Lung (tissue), 12 donors: ENCODE results near the gene MICU1. TPM values are rescaled to one million over a fixed set of nuclear protein-coding genes. Genes with fewer than 3 reads are reported as not detected.

Experiments
- ATAC-seq: fragments of 200-7000 bp; cut with Tn5 transposase; one replicate; pipeline ENCODE4 v1.9.1; 2020; ENCODE audit warnings: moderate number of reproducible peaks; ENCODE audit not compliant: insufficient read depth, low FRiP score
- DNase-seq, 3 donors: peaks; one replicate each; pipeline ENCODE4 v3.0.0-alpha.2; 2013 to 2017
- H3K27ac ChIP-seq, 2 donors: one replicate each; pipeline ENCODE4 v1.5.1; 2013; ENCODE audit warnings: mild to moderate bottlenecking in 2 of 2, moderate library complexity in 2 of 2, control low read depth in 1 of 2, inconsistent platforms in 1 of 2, low read depth in 1 of 2, low read length in 1 of 2
- H3K27me3 ChIP-seq, 3 donors: one replicate each; pipeline ENCODE4 v1.5.1; 2013; ENCODE audit warnings: low read length in 2 of 3; ENCODE audit not compliant: control insufficient read depth in 3 of 3, insufficient read depth in 3 of 3
- H3K36me3 ChIP-seq, 4 donors: one replicate each; pipeline ENCODE4 v1.5.1; 2013; ENCODE audit warnings: low read length in 4 of 4, mild to moderate bottlenecking in 1 of 4, moderate library complexity in 1 of 4; ENCODE audit not compliant: control insufficient read depth in 4 of 4, insufficient read depth in 4 of 4
- H3K4me1 ChIP-seq, 5 donors: one replicate each; pipeline ENCODE4 v1.5.1; 2013; ENCODE audit warnings: low read length in 5 of 5, mild to moderate bottlenecking in 2 of 5, moderate library complexity in 1 of 5; ENCODE audit not compliant: control insufficient read depth in 5 of 5, insufficient read depth in 5 of 5
- H3K4me3 ChIP-seq: one replicate; pipeline ENCODE4 v1.5.1; 2013; ENCODE audit warnings: mild to moderate bottlenecking, control low read depth, moderate library complexity
- H3K9ac ChIP-seq, 2 donors: one replicate each; pipeline ENCODE4 v1.5.1; 2013; ENCODE audit warnings: low read length in 2 of 2, control low read depth in 1 of 2; ENCODE audit not compliant: insufficient read depth in 1 of 2
- H3K9me3 ChIP-seq, 4 donors: one replicate each; pipeline ENCODE4 v1.5.1; 2013; ENCODE audit warnings: low read length in 3 of 4, mild to moderate bottlenecking in 1 of 4, moderate library complexity in 1 of 4; ENCODE audit not compliant: control insufficient read depth in 4 of 4, insufficient read depth in 3 of 4
- CTCF ChIP-seq: IDR thresholded peaks from 2 replicates; pipeline ENCODE4 v1.5.1; 2012; ENCODE audit warnings: mild to moderate bottlenecking; ENCODE audit errors: control extremely low read depth, extremely low read depth
- WGBS, 2 donors: extraction: QIAGEN DNeasy Blood & Tissue Kit; methylation state at CpG; one replicate each; pipeline ENCODE4 v1.1.7; 2013; 5-methylcytosine and 5-hydroxymethylcytosine counted together
- polyA plus RNA-seq, 2 donors: library from polyadenylated mRNA; stranded (reverse); fragments of 200-250 nt; gene quantifications; one replicate each; pipeline ENCODE4 v1.2.1, GENCODE V29; 2013
- total RNA-seq, 2 donors: library from RNA; depleted of rRNA in 1 of 2; stranded (reverse); fragments of >200 nt in 1 of 2; gene quantifications; one replicate each; pipeline ENCODE4 v1.2.1, GENCODE V29; 2014 to 2021
- donor health status: control.
- donor health status: control.
- donor health status: Bipolar disorder and iron deficiency.
- donor health status: healthy.
- donor health status: DM: yes; HTN: yes; CAD: no.

MICU1 gene
- total and polyA plus RNA-seq, 4 donors = 41.9 to 86.4 (median 43.2) TPM

- H3K4me3 ChIP-seq = peak within 1 kb of the TSS; percentile 89
- peak within 1 kb of the TSS; percentile 56 to 86 for H3K9ac ChIP-seq
- 0 to 1% methylated on average over 71 to 74 of the region's 74 CpGs for WGBS, 2 donors
- DNase-seq (peak; percentile 95 to 97 (median 96)), ATAC-seq (peak; percentile 89)
- H3K36me3 ChIP-seq = peaks cover 0 to 14% (median 4%) of the 10 kb centered on the region in 4 donors
- peak within 1 kb of the TSS; percentile 97 to 99 for H3K27ac ChIP-seq
- H3K9me3 ChIP-seq = no peaks in the 10 kb centered on the region
- no peak for TF ChIP-seq CTCF
- H3K27me3 ChIP-seq = no peaks in the 10 kb centered on the region
- peaks cover 4 to 14% (median 8%) of the 10 kb centered on the region in 5 donors for H3K4me1 ChIP-seq
Measured at GRCh38 chr10:72354356-72355213, 271.3 kb downstream of the MICU1 start, which contains the start of gene DNAJB12. DNAJB12 (minus strand) TSS chr10:72354919; CDS start chr10:72354897, 22 bp downstream.

- WGBS, 2 donors = 0 to 1% methylated on average over 23 of the region's 23 CpGs
- Histone ChIP-seq H3K9ac (peak overlapping the region; percentile 56 to 86), H3K36me3 (peaks cover 0 to 19% (median 5%) of the 10 kb centered on the region in 4 donors), H3K4me3 (peak overlapping the region; percentile 89), H3K27ac (peak overlapping the region; percentile 97 to 99), H3K4me1 (peaks cover 4 to 14% (median 8%) of the 10 kb centered on the region in 5 donors), H3K27me3 (no peaks in the 10 kb centered on the region), H3K9me3 (no peaks in the 10 kb centered on the region)
- DNase-seq = peak in 1 of 3 donors; percentile 24
- no peak for TF ChIP-seq CTCF
- ATAC-seq = no peak
Measured at GRCh38 chr10:72353965-72354355, 271.9 kb downstream of the MICU1 start.

GRCh38 chr10:72353028-72353964 is 272.6 kb downstream of the MICU1 start:
- WGBS, 2 donors = 35 to 45% methylated on average over 18 of the region's 18 CpGs
- H3K27ac ChIP-seq = peak overlapping the region; percentile 97 to 99
- H3K4me1 ChIP-seq = peaks cover 4 to 14% (median 8%) of the 10 kb centered on the region in 5 donors
- H3K9me3 ChIP-seq = no peaks in the 10 kb centered on the region
- DNase-seq = no peak
- peaks cover 3 to 22% (median 8%) of the 10 kb centered on the region in 4 donors for H3K36me3 ChIP-seq
- peak overlapping the region; percentile 89 for H3K4me3 ChIP-seq
- TF ChIP-seq CTCF = no peak
- ATAC-seq = no peak
- H3K27me3 ChIP-seq = no peaks in the 10 kb centered on the region
- peak overlapping the region; percentile 56 to 86 for H3K9ac ChIP-seq
